Psoas muscle (tissue), 8 donors: ENCODE results near the gene NAIF1. TPM values are rescaled to one million over a fixed set of nuclear protein-coding genes. Genes with fewer than 3 reads are reported as not detected.

ENCODE experiments used
- ATAC-seq, 4 donors: fragments of 200-7000 bp; cut with Tn5 transposase; one replicate each; pipeline ENCODE4 v1.9.1; 2020; ENCODE audit warnings: moderate library complexity in 3 of 4, mild to moderate bottlenecking in 2 of 4
- DNase-seq, 2 donors: peaks; one replicate each; pipeline ENCODE4 v3.0.0-alpha.2; 2020
- H3K27ac ChIP-seq: fragments of 200-600 bp; one replicate; pipeline ENCODE4 v1.8.0; 2022
- H3K27me3 ChIP-seq, 3 donors: fragments of 200-600 bp in 1 of 3; one replicate each; pipeline versions ENCODE4 v1.6.1 to v1.8.0; 2013 to 2022; ENCODE audit warnings: low read length in 2 of 3, mild to moderate bottlenecking in 2 of 3, moderate library complexity in 1 of 3; ENCODE audit not compliant: insufficient read depth in 3 of 3
- H3K36me3 ChIP-seq, 2 donors: fragments of 200-600 bp in 1 of 2; one replicate each; pipeline versions ENCODE4 v1.6.1 to v1.8.0; 2013 to 2022; ENCODE audit warnings: low read depth in 1 of 2, mild to moderate bottlenecking in 1 of 2, moderate library complexity in 1 of 2; ENCODE audit not compliant: insufficient read depth in 1 of 2
- H3K4me1 ChIP-seq: fragments of 200-600 bp; one replicate; pipeline ENCODE4 v1.8.0; 2022
- H3K4me3 ChIP-seq: fragments of 200-600 bp; one replicate; pipeline ENCODE4 v1.8.0; 2022; ENCODE audit warnings: mild to moderate bottlenecking
- H3K9me3 ChIP-seq: fragments of 200-600 bp; one replicate; pipeline ENCODE4 v1.8.0; 2022
- CTCF ChIP-seq: fragments of 200-600 bp; IDR thresholded peaks from one replicate; pipeline ENCODE4 v1.8.0; 2022; ENCODE audit warnings: antibody characterized with exemption
- WGBS, 3 donors: extraction: QIAGEN DNeasy Blood & Tissue Kit; methylation state at CpG; one replicate each; pipeline versions ENCODE4 v1.1.6 to v1.1.7; 2013; 5-methylcytosine and 5-hydroxymethylcytosine counted together
- intact Hi-C, 2 donors: fragments of 100-400 bp; cut with DNase I; formaldehyde crosslinking; loops; one replicate each; pipeline versions ENCODE4 v1.11.0 to v1.14.2; 2022
- polyA plus RNA-seq, 3 donors: library from polyadenylated mRNA; stranded (reverse); fragments of 200-250 nt; gene quantifications; one replicate each; pipeline ENCODE4 v1.2.3, GENCODE V29; 2013
- total RNA-seq, 4 donors: library from RNA; stranded (reverse); fragmentation: NEBNext Ultra II Directional in 2 of 4; extraction: Animal tissue kit (Norgen Biotek cat#: 25700) in 2 of 4; gene quantifications; one replicate each; pipeline versions ENCODE4 v1.2.1 to v1.2.4, GENCODE V29; 2021 to 2023
- donor health status: healthy with polysubstance abuse.
- donor health status: DM: no; HTN: no; CAD: no; lungs with moderate emphysema.
- donor health status: Bipolar disorder and iron deficiency.
- donor health status: healthy.
- donor health status: DM: yes; HTN: yes; CAD: no.
- donor health status: DM: no; HTN: no; CAD: no.
- donor health status: DM: no; HTN: no; CAD: no.
- donor health status: DM: yes; HTN: yes; CAD: no.

NAIF1 gene
- total and polyA plus RNA-seq, 7 donors = 4.2 to 8.7 (median 6.3) TPM

GRCh38 chr9:128088253-128088945, 21.3 kb upstream of the NAIF1 start:
- DNase-seq (no peak), ATAC-seq (no peak)
- no peak overlapping the region for H3K27ac ChIP-seq
- intact Hi-C loops = no loop called here
- no peak overlapping the region for H3K4me3 ChIP-seq
- H3K9me3 ChIP-seq = no peaks in the 10 kb centered on the region
- H3K36me3 ChIP-seq = no peaks in the 10 kb centered on the region
- no peaks in the 10 kb centered on the region for H3K27me3 ChIP-seq
- 79 to 88% (median 83%) methylated on average over 9 of the region's 9 CpGs for WGBS, 3 donors
- no peak for TF ChIP-seq CTCF
- H3K4me1 ChIP-seq = peaks cover 16% of the 10 kb centered on the region

- peaks cover 11% of the 10 kb centered on the region for H3K4me1 ChIP-seq
- 78 to 94% (median 87%) methylated on average over 10 of the region's 10 CpGs for WGBS, 3 donors
- no peak overlapping the region for H3K27ac ChIP-seq
- no peak for TF ChIP-seq CTCF
- intact Hi-C loops = no loop called here
- H3K27me3 ChIP-seq = no peaks in the 10 kb centered on the region
- no peak overlapping the region for H3K4me3 ChIP-seq
- H3K9me3 ChIP-seq = no peaks in the 10 kb centered on the region
- ATAC-seq = no peak
- H3K36me3 ChIP-seq = no peaks in the 10 kb centered on the region
- no peak for DNase-seq
These were observed 20.1 kb upstream of the NAIF1 start for GRCh38 chr9:128087262-128087661.

GRCh38 chr9:128085943-128086342, 18.8 kb upstream of the NAIF1 start:
- no peak for DNase-seq
- Histone ChIP-seq H3K27ac (no peak overlapping the region), H3K4me1 (peaks cover 16% of the 10 kb centered on the region), H3K36me3 (no peaks in the 10 kb centered on the region), H3K27me3 (no peaks in the 10 kb centered on the region), H3K9me3 (no peaks in the 10 kb centered on the region), H3K4me3 (no peak overlapping the region)
- no peak for ATAC-seq
- intact Hi-C loops = no loop called here
- 91 to 92% (median 92%) methylated on average over 4 of the region's 4 CpGs for WGBS, 3 donors
- TF ChIP-seq CTCF = no peak

- intact Hi-C loops = no loop called here
- no peaks in the 10 kb centered on the region for H3K27me3 ChIP-seq
- H3K4me3 ChIP-seq = no peak overlapping the region
- no peak overlapping the region for H3K27ac ChIP-seq
- TF ChIP-seq CTCF = no peak
- ATAC-seq (no peak), DNase-seq (no peak)
- H3K9me3 ChIP-seq = no peaks in the 10 kb centered on the region
- peaks cover 23% of the 10 kb centered on the region for H3K4me1 ChIP-seq
- WGBS, 3 donors = 95 to 98% (median 97%) methylated on average over 4 of the region's 4 CpGs
- no peaks in the 10 kb centered on the region for H3K36me3 ChIP-seq
These were observed 17.6 kb upstream of the NAIF1 start for GRCh38 chr9:128084746-128085145.

GRCh38 chr9:128082151-128082550, 15.0 kb upstream of the NAIF1 start:
- no peak for TF ChIP-seq CTCF
- peaks cover 38% of the 10 kb centered on the region for H3K4me1 ChIP-seq
- H3K9me3 ChIP-seq = no peaks in the 10 kb centered on the region
- ATAC-seq (no peak), DNase-seq (no peak)
- WGBS, 3 donors = 66 to 72% (median 69%) methylated on average over 7 of the region's 7 CpGs
- peak overlapping the region; percentile 66 for H3K27ac ChIP-seq
- no peak overlapping the region for H3K4me3 ChIP-seq
- intact Hi-C loops = no loop called here
- H3K36me3 ChIP-seq = no peaks in the 10 kb centered on the region
- no peaks in the 10 kb centered on the region for H3K27me3 ChIP-seq
